H9 (cell line): ENCODE results near the gene ACP2. TPM values are rescaled to one million over a fixed set of nuclear protein-coding genes. Genes with fewer than 3 reads are reported as not detected.

Source experiments
- DNase-seq: peaks from one replicate; pipeline ENCODE4 v3.0.0-alpha.2; 2017
- H2AFZ ChIP-seq: one replicate; pipeline ENCODE4 v1.6.1; 2013; ENCODE audit warnings: mild to moderate bottlenecking, low read length, control low read depth, moderate library complexity
- H2AK5ac ChIP-seq: 2 replicates; pipeline ENCODE4 v1.6.1; 2013; ENCODE audit warnings: low read length, control low read depth, mixed read lengths; ENCODE audit not compliant: insufficient read length
- H2BK120ac ChIP-seq: one replicate; pipeline ENCODE4 v1.6.1; 2013; ENCODE audit warnings: low read depth, mild to moderate bottlenecking, low read length, control low read depth, inconsistent platforms; ENCODE audit not compliant: poor library complexity, severe bottlenecking
- H2BK12ac ChIP-seq: 2 replicates; pipeline ENCODE4 v1.6.1; 2013; ENCODE audit warnings: low read length, control low read depth, mixed read lengths, low read depth; ENCODE audit not compliant: insufficient read length
- H2BK15ac ChIP-seq: 2 replicates; pipeline ENCODE4 v1.6.1; 2013; ENCODE audit warnings: low read depth, low read length, control low read depth
- H2BK20ac ChIP-seq: one replicate; pipeline ENCODE4 v1.6.1; 2013; ENCODE audit warnings: low read depth, mild to moderate bottlenecking, low read length, control low read depth, inconsistent platforms; ENCODE audit not compliant: poor library complexity, severe bottlenecking
- H2BK5ac ChIP-seq: 2 replicates; pipeline ENCODE4 v1.6.1; 2013; ENCODE audit warnings: low read length, control low read depth, mixed read lengths; ENCODE audit not compliant: insufficient read length
- H3K14ac ChIP-seq: 2 replicates; pipeline ENCODE4 v1.6.1; 2013; ENCODE audit warnings: low read length, control low read depth; ENCODE audit not compliant: insufficient read depth
- H3K18ac ChIP-seq: 2 replicates; pipeline ENCODE4 v1.6.1; 2013; ENCODE audit warnings: low read depth, mild to moderate bottlenecking, mixed read lengths, low read length, control low read depth; ENCODE audit not compliant: insufficient read length
- H3K23ac ChIP-seq: 2 replicates; pipeline ENCODE4 v1.6.1; 2013; ENCODE audit warnings: low read length, control low read depth, mixed read lengths, low read depth; ENCODE audit not compliant: insufficient read length
- H3K23me2 ChIP-seq: 2 replicates; pipeline ENCODE4 v1.6.1; 2013; ENCODE audit warnings: low read depth, mild to moderate bottlenecking, mixed read lengths, low read length, control low read depth; ENCODE audit not compliant: insufficient read length, poor library complexity, severe bottlenecking
- H3K27ac ChIP-seq: 2 replicates; pipeline ENCODE4 v1.5.1; 2013; ENCODE audit warnings: low read length, control low read depth, mixed read lengths, low read depth; ENCODE audit not compliant: insufficient read length
- H3K27me3 ChIP-seq: 2 replicates; pipeline ENCODE4 v1.6.1; 2013; ENCODE audit warnings: low read length, control low read depth, inconsistent platforms; ENCODE audit not compliant: insufficient read depth
- H3K4ac ChIP-seq: 2 replicates; pipeline ENCODE4 v1.6.1; 2013; ENCODE audit warnings: low read depth, mild to moderate bottlenecking, control low read depth, inconsistent platforms, low read length, moderate library complexity
- H3K4me1 ChIP-seq: 2 replicates; pipeline ENCODE4 v1.6.1; 2013; ENCODE audit warnings: low read length, control low read depth, inconsistent platforms; ENCODE audit not compliant: insufficient read depth
- H3K4me2 ChIP-seq: 2 replicates; pipeline ENCODE4 v1.6.1; 2013; ENCODE audit warnings: low read length, control low read depth, mixed read lengths; ENCODE audit not compliant: insufficient read length, insufficient read depth
- H3K56ac ChIP-seq: 2 replicates; pipeline ENCODE4 v1.6.1; 2013; ENCODE audit warnings: low read depth, mild to moderate bottlenecking, mixed read lengths, low read length, control low read depth; ENCODE audit not compliant: insufficient read length
- H3K79me1 ChIP-seq: 2 replicates; pipeline ENCODE4 v1.6.1; 2013; ENCODE audit warnings: low read depth, mild to moderate bottlenecking, moderate library complexity, low read length, control low read depth, inconsistent platforms; ENCODE audit not compliant: insufficient read depth, poor library complexity, severe bottlenecking
- H3K79me2 ChIP-seq: 2 replicates; pipeline ENCODE4 v1.6.1; 2013; ENCODE audit warnings: low read length, control low read depth, inconsistent platforms; ENCODE audit not compliant: insufficient read depth
- H3K9ac ChIP-seq: 2 replicates; pipeline ENCODE4 v1.6.1; 2013; ENCODE audit warnings: low read length, control low read depth, mixed read lengths; ENCODE audit not compliant: insufficient read length; ENCODE audit errors: extremely low read depth
- H3K9me3 ChIP-seq: one replicate; pipeline ENCODE4 v1.6.1; 2013; ENCODE audit warnings: low read depth, low read length, inconsistent platforms; ENCODE audit not compliant: control insufficient read depth
- H3T11ph ChIP-seq: one replicate; pipeline ENCODE4 v1.6.1; 2013; ENCODE audit warnings: mild to moderate bottlenecking, low read length, control low read depth, inconsistent platforms
- H4K20me1 ChIP-seq: one replicate; pipeline ENCODE4 v1.6.1; 2013; ENCODE audit not compliant: control insufficient read depth, insufficient read length, insufficient read depth
- H4K5ac ChIP-seq: 2 replicates; pipeline ENCODE4 v1.6.1; 2013; ENCODE audit warnings: low read depth, mild to moderate bottlenecking, mixed read lengths, low read length, control low read depth; ENCODE audit not compliant: insufficient read length
- H4K8ac ChIP-seq: replicated peaks from 2 replicates; pipeline ENCODE4 v1.6.1; 2013; ENCODE audit warnings: low read length, control low read depth, mixed read lengths, low read depth; ENCODE audit not compliant: insufficient read length
- H4K91ac ChIP-seq: 2 replicates; pipeline ENCODE4 v1.6.1; 2013; ENCODE audit warnings: low read depth, mild to moderate bottlenecking, moderate library complexity, mixed read lengths, low read length, control low read depth; ENCODE audit not compliant: insufficient read length
- H3K27ac Mint-ChIP-seq, 3 experiments: 2 replicates in 2 of 3; 3 replicates in 1 of 3; pipeline ENCODE4 v1.8.0; 2020 to 2021; ENCODE audit warnings: mixed read lengths in 3 of 3, mild to moderate bottlenecking in 1 of 3, moderate library complexity in 1 of 3
- H3K27me3 Mint-ChIP-seq: 2 replicates; pipeline ENCODE4 v1.8.0; 2021; ENCODE audit warnings: low read depth, mild to moderate bottlenecking, moderate library complexity, mixed read lengths
- H3K36me3 Mint-ChIP-seq, 3 experiments: 2 replicates in 2 of 3; 3 replicates in 1 of 3; pipeline ENCODE4 v1.8.0; 2020 to 2021; ENCODE audit warnings: low read depth in 3 of 3, mixed read lengths in 3 of 3; ENCODE audit not compliant: insufficient read depth in 1 of 3
- H3K4me1 Mint-ChIP-seq, 2 experiments: 2 replicates each; pipeline ENCODE4 v1.8.0; 2020; ENCODE audit warnings: mixed read lengths in 2 of 2
- H3K4me3 Mint-ChIP-seq, 2 experiments: 2 replicates in 1 of 2; 3 replicates in 1 of 2; pipeline ENCODE4 v1.8.0; 2020 to 2021; ENCODE audit warnings: mild to moderate bottlenecking in 2 of 2, mixed read lengths in 2 of 2, moderate library complexity in 1 of 2
- H3K9me3 Mint-ChIP-seq, 2 experiments: 2 replicates in 1 of 2; 3 replicates in 1 of 2; pipeline ENCODE4 v1.8.0; 2020; ENCODE audit warnings: mild to moderate bottlenecking in 2 of 2, mixed read lengths in 2 of 2, moderate library complexity in 1 of 2
- CTCF ChIP-seq: fragments of 200-600 bp; sonication (generic); conservative IDR thresholded peaks from 3 replicates; pipeline ENCODE4 v1.8.0; 2021; ENCODE audit warnings: antibody characterized with exemption, mild to moderate bottlenecking
- WGBS: extraction: QIAGEN DNeasy Blood & Tissue Kit; methylation state at CpG from one replicate; pipeline ENCODE4 v1.1.7; 2013; ENCODE audit warnings: missing lambda C conversion rate, low lambda C conversion rate, mixed read lengths; ENCODE audit not compliant: insufficient read length; ENCODE audit errors: extremely low coverage; 5-methylcytosine and 5-hydroxymethylcytosine counted together
- total RNA-seq: library from RNA; stranded (reverse); gene quantifications from 2 replicates; pipeline ENCODE4 v1.2.1, GENCODE V29; 2021

ACP2 gene
- total RNA-seq, 1 experiment from 2014 or later: 29.5 TPM

GRCh38 chr11:47274495-47275235 lies 26.1 kb upstream of the ACP2 start:
- Mint-ChIP-seq H3K27me3 (no peaks in the 10 kb centered on the region), H3K4me1 (peaks cover 17 to 23% of the 10 kb centered on the region in 2 experiments), H3K36me3 (peaks cover 18 to 52% (median 45%) of the 10 kb centered on the region in 3 experiments; a peak in 6 of 7 replicates), H3K27ac (no peak overlapping the region; a peak in 1 of 7 replicates), H3K9me3 (no peaks in the 10 kb centered on the region), H3K4me3 (no peak overlapping the region)
- Histone ChIP-seq H2BK15ac (no peak overlapping the region), H3K9ac (no peak overlapping the region), H3K27ac (no peak overlapping the region), H2BK12ac (no peak overlapping the region), H3K27me3 (no peaks in the 10 kb centered on the region), H3K23me2 (peaks cover 7% of the 10 kb centered on the region), H2AFZ (no peak overlapping the region), H3K79me2 (peaks cover 12% of the 10 kb centered on the region; the same call in 1 of the 2 replicates), H3K4me1 (no peaks in the 10 kb centered on the region; the same call in 1 of the 2 replicates), H3K14ac (no peak overlapping the region), H3K79me1 (no peaks in the 10 kb centered on the region), H3K56ac (no peak overlapping the region), H3K23ac (no peak overlapping the region), H2AK5ac (no peak overlapping the region), H4K5ac (no peak overlapping the region), H4K91ac (no peak overlapping the region), H3K4me2 (no peak overlapping the region), H2BK5ac (no peak overlapping the region), H3K18ac (no peak overlapping the region), H2BK120ac (no peak overlapping the region), H3T11ph (no peak overlapping the region), H3K4ac (no peak overlapping the region), H4K8ac (no peak overlapping the region), H4K20me1 (no peaks in the 10 kb centered on the region), H2BK20ac (no peak overlapping the region), H3K9me3 (no peaks in the 10 kb centered on the region)
- WGBS: no CpG with 5 or more reads among the region's 28 CpGs
- TF ChIP-seq CTCF: no peak
- no peak for DNase-seq
